OCI-M2 (cell line): ENCODE measurements around the gene HIPK2.

Experiments
- DNase-seq: peaks from one replicate; lab custom pipeline; 2025; ENCODE audit not compliant: unreplicated experiment; lab: John Stamatoyannopoulos, UW

The HIPK2 gene

DNA sequence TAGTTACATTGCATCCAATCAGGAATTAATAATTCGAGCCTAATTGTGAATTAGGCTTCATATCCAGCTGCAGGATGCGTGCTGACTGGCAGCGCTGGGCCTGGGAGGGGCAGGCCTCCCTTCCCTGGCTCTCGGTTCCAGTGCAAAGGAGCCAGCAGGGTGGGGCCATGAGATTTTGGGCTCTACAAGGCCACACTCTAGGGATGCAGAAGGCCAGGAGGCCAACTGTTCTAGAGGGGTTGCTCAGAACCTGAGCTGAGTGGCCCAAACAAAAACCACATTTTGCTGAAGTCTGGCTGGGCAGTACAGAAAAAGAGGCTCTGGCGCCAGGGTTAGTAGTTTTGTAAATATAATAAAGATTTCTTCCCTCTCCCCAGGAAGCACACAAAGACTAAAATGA lies 182.0 kb downstream of the HIPK2 start:
- DNase-seq: no peak

DNA sequence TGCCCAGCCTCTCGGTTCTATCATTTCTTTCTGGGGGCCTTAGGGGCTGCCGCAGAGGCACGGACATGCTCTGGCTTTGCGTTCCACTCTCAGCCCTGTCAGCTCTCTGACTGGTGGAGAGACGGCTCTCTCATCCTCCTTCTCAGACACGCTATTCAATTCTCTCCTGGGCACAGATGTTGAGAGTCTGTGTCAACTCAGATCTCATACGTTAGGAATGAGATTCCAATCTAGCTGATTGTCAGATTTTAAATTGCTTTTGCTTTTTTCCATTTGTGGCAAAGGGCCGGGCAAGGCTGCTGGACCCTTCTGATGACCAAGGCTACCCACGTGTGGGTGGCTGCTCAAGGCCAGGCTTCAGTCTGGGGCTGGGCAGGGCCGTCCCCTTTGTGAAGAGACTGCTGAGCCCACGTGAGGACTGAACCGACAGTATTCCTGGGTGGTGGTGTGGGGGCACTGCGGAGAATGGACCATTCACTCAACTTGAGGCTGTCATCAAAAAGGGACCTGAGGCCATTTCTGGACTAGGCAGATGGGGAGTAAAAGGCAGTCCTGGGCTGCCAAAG lies 182.8 kb downstream of the HIPK2 start:
- no peak for DNase-seq

DNA sequence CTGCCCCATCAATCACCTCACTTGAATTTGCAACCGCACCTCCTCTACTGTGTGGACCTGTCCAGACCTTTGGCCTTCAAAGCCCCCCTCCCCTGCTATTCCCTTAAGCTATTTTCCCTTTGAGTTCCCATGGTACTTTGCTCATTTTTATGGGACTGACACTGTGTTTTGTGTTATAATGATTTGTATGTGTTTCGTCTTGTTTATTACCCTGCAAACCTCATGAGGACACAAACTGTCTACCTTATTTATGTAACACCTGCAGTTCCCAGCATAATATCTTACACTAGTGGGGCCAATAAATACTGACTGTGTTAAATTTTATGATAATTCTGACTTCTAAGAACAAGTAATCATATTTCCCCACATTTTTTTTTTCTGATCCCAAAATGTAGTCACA lies 183.7 kb downstream of the HIPK2 start:
- no peak for DNase-seq

DNA sequence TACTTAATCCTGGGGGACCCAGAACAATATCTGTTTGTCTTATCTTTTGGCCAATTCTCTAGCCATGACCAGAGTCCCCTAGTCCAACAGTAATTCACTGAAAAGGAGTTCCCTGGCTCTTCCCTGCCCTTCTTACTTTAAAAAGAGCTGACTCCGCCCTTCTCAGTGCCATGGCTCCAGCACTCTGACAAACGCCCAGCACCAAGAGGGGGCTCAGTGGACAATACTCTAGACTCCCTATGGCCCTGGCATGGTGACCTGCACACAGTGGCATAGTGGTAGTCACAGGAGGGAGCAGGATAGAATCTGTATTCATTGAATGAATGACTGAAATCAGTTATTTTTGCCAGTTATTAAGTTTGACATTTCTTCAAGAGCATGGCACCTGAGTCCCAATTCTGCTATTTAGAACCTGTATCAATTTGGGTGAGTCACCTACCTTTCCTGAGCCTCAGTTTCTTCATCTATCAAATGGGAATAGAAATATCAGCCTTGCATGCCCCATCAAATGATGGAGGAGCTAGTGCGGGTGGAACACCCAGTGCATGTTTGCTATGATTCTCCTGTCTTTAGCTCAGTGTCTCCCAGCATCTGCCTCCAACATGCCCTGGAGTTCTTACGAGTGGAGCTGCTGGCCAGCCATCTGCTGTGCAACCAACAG lies 184.9 kb downstream of the HIPK2 start:
- DNase-seq: no peak

DNA sequence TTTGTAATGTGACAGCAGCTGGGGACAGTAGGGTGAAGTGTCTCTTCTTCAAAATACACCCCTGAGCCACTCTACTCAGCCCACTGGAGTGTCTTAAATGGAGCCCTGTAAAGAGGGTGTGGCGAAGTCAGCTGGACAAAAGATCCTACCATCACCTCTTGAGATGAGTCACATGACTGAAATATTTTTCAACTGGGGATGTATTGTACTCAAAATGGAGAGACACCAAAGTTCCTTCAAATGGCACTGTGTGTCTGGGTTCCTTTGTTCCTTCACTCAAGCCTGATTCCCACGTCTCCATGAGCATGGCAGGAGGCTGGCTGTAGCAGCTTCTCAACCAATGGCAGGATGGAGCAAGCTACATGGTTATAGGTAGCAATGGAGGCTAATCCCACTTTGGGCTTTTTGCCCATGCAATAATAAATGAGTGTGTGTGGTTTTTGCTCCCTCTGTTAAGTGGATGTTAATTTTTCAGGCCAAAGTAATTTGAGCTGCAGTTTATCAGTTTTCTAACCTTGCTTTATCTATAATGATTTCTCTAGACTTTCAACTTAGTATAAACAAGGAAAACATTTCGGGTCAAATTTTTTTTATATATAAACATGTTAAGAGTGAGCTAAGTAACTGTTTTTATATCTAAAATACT lies 186.1 kb downstream of the HIPK2 start:
- no peak for DNase-seq

DNA sequence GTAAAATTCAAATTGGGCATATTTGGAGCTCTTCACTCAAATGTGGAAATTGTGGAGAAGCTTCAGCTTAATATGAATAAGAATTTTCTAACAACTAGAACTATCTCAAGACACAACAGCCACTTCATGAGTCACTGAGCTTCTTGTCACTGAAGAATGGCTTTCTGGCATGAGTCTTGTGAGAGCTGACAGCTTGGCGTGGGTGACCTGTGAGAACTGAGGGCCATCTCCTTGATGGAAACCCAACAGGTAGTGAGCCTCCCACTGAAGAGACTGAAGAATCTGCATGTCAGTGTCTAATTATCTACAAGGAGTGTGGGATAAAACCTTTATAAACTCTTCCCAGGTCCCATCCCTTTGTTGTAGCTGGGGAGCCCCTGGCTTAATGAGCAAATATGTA lies 188.3 kb downstream of the HIPK2 start:
- DNase-seq: no peak

DNA sequence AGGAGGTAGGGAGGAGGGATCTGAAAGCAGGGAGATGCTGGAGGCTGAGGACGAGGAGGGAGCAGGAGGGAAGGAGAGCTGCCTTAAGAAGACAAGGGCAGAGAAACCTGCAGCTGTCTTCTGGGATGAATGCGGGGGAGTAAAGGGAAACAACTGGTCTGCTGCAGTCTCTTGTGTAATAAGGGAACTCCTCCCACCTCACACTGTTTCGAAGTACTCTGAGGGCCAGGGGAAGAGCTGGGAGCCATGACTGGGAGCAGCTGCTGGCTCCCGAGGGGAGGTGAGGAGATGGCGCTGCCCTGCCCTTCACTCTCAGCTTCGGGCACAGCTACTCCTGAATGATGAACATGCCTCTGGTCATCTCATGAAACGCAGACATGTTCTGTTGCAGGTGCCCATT lies 189.2 kb downstream of the HIPK2 start:
- DNase-seq: no peak

DNA sequence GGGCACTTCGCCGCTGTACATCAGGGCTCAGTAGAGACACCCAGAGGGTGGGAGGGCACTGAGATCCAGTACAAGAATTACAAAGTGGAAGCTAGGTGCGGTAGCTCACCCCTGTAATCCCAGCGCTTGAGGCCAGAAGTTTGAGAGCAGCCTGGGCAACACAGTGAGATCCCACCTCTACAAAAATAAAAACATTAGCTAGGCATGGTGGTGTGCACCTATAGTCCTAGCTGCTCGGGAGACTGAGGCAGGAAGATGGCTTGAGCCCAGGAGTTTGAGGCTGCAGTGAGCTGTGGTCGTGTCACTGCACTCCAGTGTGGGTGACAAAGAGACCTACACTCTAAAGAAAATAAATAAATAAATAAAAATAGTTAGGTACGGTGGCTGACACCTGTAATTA lies 190.3 kb downstream of the HIPK2 start:
- no peak for DNase-seq

DNA sequence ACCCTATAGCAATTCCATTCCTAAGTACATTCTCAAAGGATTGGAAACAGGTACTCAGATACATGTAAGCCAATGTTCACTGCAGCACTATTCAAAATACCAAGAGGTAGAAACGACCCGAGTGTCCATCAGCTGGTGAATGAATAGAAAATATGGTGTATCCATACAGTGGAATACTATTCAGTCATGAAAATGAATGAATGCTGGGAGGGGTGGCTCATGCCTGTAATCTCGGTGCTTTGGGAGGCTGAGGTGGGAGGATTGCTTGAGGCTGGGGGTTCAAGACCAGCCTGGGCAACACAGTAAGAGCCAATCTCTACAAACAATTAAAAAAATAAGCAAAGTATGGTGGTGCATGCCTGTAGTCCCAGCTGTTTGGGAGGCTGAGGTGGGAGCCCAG lies 191.5 kb downstream of the HIPK2 start:
- DNase-seq: no peak

DNA sequence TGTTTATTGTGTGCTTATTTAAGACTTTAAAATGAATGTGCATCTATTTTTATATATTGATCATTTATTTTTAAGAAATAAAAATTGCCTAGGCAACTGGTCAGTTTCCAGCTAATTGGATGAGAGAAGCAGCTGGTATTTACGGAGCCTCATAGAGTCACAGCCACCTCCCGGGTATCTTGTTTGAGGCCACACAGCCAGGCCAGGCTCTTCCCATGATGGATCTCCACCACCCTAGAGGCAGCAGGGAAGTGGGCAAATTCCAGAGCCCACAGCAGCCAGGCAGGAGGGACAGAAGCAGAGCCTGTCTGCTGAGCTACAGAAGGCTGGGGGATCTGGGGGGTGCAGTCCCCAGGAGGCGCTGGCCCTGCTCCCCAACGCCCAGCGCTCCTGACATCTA lies 192.8 kb downstream of the HIPK2 start:
- no peak for DNase-seq

DNA sequence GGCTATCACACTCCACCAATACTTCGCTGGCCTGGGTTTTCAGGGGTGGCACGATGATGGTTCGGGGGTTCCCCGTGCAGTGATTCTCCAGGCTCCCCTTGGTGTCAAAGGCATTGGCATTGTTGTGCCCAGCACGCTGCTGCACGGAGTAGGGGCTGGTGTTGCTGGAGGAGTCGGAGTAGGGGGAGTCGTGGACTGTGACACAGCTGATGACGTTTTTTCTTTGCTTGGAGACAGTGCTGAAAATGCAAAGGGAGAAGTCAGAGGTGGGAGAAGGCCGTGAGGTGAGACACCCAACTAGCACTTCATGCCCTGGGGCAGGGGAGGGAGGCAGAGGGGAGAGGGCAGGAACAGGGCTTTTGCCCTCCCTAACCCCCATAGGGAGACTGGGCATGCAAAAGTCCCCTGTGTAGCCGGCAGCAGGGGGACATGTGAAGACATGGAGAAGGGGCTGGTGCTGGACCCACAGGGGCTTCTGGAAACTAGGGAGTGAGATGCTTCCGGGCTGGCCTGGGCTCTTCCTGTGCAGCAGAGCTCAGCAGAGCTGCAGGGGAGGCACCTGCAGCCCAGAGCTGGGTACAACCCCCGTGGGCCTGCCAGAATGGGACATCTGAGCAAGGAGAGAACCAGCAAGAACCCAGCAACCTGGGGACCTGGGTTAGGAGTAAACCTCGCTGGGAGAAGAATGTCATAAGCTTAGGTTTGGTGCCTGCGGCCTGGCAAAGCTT lies 193.8 kb downstream of the HIPK2 start:
- no peak for DNase-seq

DNA sequence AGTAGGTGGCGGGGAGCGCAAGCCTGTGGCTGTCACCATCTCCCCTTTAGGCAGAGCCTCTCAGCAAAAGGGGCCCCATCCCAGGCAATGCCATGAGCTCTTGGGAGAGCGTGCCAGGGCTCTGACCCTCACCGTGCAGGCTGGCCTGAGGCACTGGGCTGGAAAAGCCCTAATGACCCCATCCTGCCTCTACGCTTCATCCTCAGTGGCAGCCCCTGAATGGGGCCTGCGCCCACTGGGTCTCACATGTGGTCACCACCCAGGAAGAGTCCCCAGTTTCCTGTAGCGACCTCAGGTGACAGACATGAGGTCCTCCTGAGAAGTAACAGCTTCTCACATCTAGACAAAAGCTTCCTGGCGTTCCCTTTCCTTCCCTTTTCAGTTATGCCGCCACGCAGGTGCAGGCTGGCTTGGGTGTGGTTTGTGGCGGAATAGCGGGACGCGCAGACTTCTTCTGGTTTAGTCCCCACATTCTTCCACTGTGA lies 195.1 kb downstream of the HIPK2 start:
- no peak for DNase-seq

DNA sequence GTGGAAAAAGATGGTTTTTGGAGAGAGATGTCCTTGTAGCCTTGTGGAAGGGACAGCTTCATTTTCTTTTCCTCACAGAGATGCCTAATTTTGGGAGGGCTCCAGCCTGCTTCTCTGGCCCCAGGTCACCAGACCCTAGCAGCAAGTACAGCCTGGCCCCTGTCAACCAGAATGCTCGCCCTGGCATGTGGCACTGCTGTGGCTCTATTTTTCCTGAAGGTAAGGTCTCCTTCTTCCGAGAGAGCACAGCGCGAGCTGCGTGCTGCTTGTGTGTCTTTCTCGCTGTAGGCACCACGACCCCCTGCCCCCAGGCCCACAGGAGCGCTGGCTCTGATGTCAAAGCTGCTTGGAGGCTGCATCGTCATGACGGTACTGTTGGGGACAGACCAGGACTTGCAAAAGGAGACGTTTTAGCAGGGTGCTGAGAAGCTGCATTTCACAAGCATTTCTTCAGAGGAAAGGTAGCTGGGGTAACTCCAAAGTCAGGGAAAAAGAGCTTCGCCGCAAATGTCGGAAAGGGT lies 195.6 kb downstream of the HIPK2 start:
- no peak for DNase-seq

DNA sequence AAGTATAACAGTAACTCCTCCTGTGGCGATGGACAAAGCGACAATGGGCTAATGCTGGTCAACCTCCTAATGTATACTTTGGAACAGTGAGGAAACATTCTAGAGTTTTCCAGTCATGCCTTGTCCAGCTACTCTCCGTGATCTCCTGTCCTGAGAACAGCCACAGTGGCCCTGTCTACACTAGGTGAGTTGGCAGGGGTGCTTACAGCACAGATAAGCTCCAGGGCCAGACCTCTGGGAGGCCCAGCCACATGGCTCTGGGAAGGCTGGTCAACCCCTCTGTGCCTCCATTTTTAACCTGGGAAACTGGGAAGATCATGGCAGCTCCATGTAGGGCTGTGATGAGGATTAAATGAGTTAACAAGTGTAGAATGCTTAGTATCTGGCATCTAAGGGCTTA lies 197.4 kb downstream of the HIPK2 start:
- DNase-seq: no peak

DNA sequence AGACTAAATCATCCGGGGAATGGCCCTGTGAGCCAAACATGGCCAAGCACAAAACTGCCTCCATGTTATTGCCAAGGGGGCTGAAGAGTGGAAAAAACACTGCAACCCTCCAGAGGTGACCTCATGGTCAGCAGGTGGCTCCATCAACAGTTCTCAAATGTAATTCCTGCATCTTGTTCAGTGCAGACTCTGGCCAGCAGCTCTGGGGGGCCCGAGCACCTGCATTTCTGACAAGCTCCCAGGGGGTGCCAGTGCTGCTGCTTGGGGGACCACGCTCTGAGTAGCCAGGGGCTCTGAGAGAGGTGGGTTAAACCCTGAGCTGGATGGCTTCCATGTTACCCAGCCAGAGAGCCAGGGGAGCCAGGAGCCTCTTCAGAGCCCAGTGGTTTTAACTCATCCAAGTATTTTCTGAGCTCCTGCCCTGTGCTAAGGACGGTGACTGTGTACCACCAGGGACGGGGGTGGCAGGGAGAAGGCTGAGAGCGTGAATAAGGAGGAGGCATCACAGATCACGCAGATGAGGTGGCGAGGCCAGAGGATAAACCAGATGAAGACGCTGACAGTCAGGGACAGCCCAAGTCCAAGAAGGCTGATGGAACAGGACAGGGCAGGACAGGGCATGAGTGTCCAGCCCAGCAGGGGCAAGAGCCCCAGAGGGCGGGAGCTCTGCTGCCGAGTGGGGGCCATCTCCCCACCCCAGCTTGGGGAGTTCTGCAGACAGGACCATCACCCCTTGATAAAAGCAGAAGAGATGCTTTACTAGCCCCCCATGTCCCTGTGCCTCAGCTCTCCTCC lies 201.4 kb downstream of the HIPK2 start:
- DNase-seq: no peak

DNA sequence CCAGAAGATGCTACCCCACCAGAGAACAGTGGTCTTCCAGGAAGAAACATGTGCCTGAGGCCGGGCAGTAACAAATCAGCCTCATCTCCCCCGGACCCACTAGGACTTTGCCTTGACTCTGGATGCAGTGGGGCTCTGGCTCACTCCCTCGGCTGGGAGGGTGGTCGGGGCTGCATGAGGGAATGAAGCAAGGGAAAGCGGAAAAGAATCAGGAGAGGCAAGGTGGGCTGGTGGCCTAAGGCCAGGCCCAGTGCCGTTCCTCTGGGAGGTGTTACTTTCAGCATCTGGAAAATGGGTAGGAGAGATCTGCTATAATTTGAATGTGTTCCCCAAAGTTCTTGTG lies 202.5 kb downstream of the HIPK2 start:
- no peak for DNase-seq

DNA sequence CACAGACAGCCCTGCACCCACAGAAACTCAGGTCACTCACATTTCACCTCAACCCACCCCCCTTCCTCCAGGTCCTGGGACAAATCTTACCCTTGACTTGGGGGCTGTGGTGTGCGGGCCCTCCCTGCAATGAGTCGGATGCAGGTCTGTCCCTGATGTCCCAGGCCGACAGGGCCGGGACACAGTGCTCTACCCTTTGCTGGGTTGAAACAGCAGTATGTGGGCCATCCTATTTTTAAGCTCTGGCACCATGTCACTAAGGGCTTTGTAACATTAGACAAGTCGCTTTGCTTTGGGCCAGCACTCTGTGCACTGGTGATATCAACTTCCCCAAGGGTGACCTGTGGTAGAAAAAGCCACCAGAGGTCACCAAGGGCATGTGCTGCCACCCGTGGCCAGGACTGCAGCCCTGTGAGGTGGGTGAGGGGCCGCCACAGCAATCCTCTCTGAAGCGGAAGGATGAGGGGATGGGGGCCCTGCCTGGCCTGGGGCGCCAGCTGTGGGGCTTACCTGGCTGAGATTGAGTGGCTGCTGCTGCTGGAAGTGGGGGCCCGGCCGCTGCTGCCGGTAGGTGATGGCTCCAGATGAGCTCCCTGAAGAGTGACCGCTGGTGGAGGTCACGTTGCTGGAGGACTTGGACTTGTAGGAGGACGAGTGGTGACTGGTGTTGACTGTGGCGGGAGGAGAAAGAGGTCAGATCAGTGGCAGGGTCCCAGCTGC lies 203.0 kb downstream of the HIPK2 start:
- DNase-seq: no peak

DNA sequence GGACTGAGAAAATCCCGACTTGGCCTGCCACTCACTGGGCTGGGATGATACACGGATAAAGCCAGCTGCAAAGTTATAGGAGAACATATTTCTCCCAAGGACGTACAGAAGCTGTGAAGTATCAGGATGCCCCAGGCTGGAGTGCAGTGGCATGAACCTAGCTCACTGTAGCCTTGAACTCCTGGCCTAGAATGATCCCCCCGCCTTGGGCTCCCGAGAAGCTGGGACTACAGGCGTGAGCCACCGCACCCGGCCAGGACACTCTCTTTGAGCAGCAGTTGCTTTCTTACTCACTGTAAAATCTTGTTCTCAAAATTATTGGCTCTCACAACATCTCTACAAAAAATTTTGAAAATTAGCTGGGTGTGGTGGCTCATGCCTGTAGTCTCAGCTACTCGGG lies 203.9 kb downstream of the HIPK2 start:
- DNase-seq: no peak

DNA sequence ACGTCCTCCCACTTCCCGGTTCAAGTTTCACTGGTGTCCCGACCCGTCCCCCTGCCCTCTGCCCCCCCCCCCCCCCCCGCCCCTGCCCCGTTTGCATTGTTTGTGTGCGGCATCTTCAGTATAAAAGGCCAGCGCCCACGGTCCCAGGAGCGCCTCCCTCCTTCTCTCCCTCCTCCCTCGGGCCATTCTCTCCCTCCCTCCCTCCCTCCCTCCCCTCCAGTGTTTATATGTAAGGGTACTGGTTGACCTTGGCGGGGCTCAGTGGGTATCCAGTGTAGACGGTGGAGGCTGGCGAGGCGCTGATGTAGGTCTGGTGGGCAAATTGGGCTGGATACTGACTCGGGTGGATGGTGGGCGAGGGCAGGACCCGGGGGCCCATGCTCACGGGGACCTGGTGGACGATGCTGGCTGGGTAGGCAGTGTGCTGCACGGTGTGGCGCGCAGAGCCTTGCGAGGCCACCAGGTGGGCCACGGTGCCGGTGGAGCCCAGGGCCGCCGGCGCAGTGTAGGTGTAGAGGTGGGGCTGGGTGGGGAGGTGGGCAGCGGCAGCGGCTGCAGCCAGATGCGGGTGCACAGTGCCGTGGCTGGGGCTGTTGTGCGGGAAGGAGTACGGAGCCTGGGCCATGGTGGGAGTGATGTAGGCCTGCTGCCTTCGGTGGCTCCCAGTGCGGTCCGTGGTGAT lies 205.0 kb downstream of the HIPK2 start:
- DNase-seq: no peak

DNA sequence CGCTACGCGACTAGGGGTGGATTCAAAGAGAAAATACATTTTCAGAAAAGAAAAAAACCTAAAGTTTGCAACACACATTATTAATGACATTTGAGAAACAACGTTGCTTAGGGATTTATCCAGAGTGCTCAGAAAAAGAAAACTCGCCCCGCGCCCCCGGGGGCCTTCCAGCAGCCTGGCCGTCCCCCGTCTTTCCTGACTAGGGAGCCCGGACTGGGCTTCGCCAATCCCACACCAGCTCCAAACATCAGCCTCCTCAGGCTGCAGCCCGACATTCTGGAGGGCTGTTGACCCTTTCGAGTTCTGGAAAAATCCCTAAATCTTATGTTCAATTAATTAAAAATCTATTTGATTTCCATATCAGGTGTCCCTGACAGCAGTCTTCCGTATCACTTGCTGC lies 205.7 kb downstream of the HIPK2 start:
- no peak for DNase-seq
